HepG2 (cell line): ENCODE data around the gene ACOT4.

Experiments
- CTCF ChIP-seq: sonication (generic); formaldehyde crosslinking; IDR thresholded peaks from 2 replicates; pipeline ENCODE4 v1.5.0; 2020; ENCODE audit warnings: mild to moderate bottlenecking, missing genetic modification reagents, moderate library complexity
- EZH2 ChIP-seq: conservative IDR thresholded peaks from 2 replicates; pipeline ENCODE4 v1.6.1; 2012; ENCODE audit warnings: mild to moderate bottlenecking, low read depth, low read length, moderate library complexity
- MAZ ChIP-seq, 2 experiments: sonication (generic) in 1 of 2; formaldehyde crosslinking in 1 of 2; IDR thresholded peaks; 2 replicates each; pipeline versions ENCODE4 v1.5.0 to v1.6.1; 2012 to 2020; ENCODE audit warnings: low read depth in 2 of 2, mild to moderate bottlenecking in 2 of 2, borderline replicate concordance in 1 of 2, improper control_type of control experiment in 1 of 2, low read length in 1 of 2, missing genetic modification reagents in 1 of 2, moderate library complexity in 1 of 2
- MYC ChIP-seq: sonication (generic); formaldehyde crosslinking; IDR thresholded peaks from 2 replicates; pipeline ENCODE4 v1.9.0; 2021; ENCODE audit warnings: missing genetic modification reagents, borderline replicate concordance
- PATZ1 ChIP-seq: sonication (generic); formaldehyde crosslinking; IDR thresholded peaks from 2 replicates; pipeline ENCODE4 v1.4.0; 2020; ENCODE audit warnings: missing genetic modification reagents
- POLR2A ChIP-seq, 2 experiments: IDR thresholded peaks; 2 replicates each; pipeline ENCODE4 v1.6.1; 2011; ENCODE audit warnings: low read depth in 2 of 2, low read length in 2 of 2, mild to moderate bottlenecking in 1 of 2, moderate library complexity in 1 of 2; ENCODE audit not compliant: insufficient read depth in 1 of 2
- SRSF1 ChIP-seq: fragments of 200-400 bp; formaldehyde crosslinking; optimal IDR thresholded peaks from 2 replicates; pipeline ENCODE3; 2017; ENCODE audit warnings: mild to moderate bottlenecking, low read depth, low read length, moderate library complexity
- TFAP4 ChIP-seq: sonication (generic); IDR thresholded peaks from 2 replicates; pipeline ENCODE4 v1.6.1; 2016; ENCODE audit warnings: low read depth, borderline replicate concordance
- ZFP41 ChIP-seq: sonication (generic); formaldehyde crosslinking; IDR thresholded peaks from 2 replicates; pipeline ENCODE4 v1.4.0; 2020; ENCODE audit warnings: mild to moderate bottlenecking, missing genetic modification reagents, borderline replicate concordance
- ZNF18 ChIP-seq: sonication (generic); formaldehyde crosslinking; IDR thresholded peaks from 2 replicates; pipeline ENCODE4 v1.8.0; 2022; ENCODE audit warnings: mild to moderate bottlenecking, missing genetic modification reagents; ENCODE audit not compliant: insufficient replicate concordance
- ZNF777 ChIP-seq: sonication (generic); formaldehyde crosslinking; IDR thresholded peaks from 2 replicates; pipeline ENCODE4 v1.4.0; 2020; ENCODE audit warnings: missing genetic modification reagents
- ZNF839 ChIP-seq: sonication (generic); formaldehyde crosslinking; IDR thresholded peaks from 2 replicates; pipeline ENCODE4 v1.4.0; 2020; ENCODE audit warnings: missing genetic modification reagents, mild to moderate bottlenecking, borderline replicate concordance

- TF ChIP-seq POLR2A (IDR thresholded peaks at IDR 0.05; ENCODE audit: insufficient read depth in 1 of 2, low read depth in 2 of 2, low read length in 2 of 2) (no peak), MAZ (IDR thresholded peaks at IDR 0.05; ENCODE audit: borderline replicate concordance, low read depth, low read length) (no peak), MAZ (CRISPR knock-in tag; IDR thresholded peaks at IDR 0.05; ENCODE audit: low read depth) (no peak), ZFP41 (CRISPR knock-in tag) (no peak), TFAP4 (no peak), ZNF839 (CRISPR knock-in tag) (no peak), PATZ1 (CRISPR knock-in tag) (no peak), SRSF1 (no peak), CTCF (CRISPR knock-in tag) (no peak), MYC (CRISPR knock-in tag) (no peak), ZNF777 (CRISPR knock-in tag) (no peak), EZH2 (no peak), ZNF18 (CRISPR knock-in tag) (no peak)
Measured at GRCh38 chr14:73594491-73594890, 2.8 kb downstream of the ACOT4 start.
